Epithelial cell of proximal tubule (primary cell): Measurements from ENCODE around the gene USP48. TPM values are rescaled to one million over a fixed set of nuclear protein-coding genes. Genes with fewer than 3 reads are reported as not detected.
A peak's percentile ranks its signal among the peaks of the same experiment; 100 is the strongest.

Experiments
- DNase-seq: peaks from one replicate; pipeline ENCODE4 v3.0.0-alpha.2; 2011; ENCODE audit warnings: low read depth
- H3K4me3 ChIP-seq: 2 replicates; pipeline ENCODE4 v1.5.1; 2011; ENCODE audit warnings: low read depth, mild to moderate bottlenecking, low read length
- CTCF ChIP-seq: conservative IDR thresholded peaks from 2 replicates; pipeline ENCODE4 v1.5.1; 2012; ENCODE audit warnings: low read depth, mild to moderate bottlenecking, low read length
- total RNA-seq: library from RNA; depleted of rRNA; stranded (reverse); fragments of >200 nt; gene quantifications from 2 replicates; pipeline ENCODE4 v1.2.3, GENCODE V29; 2015

Gene USP48, protein sequence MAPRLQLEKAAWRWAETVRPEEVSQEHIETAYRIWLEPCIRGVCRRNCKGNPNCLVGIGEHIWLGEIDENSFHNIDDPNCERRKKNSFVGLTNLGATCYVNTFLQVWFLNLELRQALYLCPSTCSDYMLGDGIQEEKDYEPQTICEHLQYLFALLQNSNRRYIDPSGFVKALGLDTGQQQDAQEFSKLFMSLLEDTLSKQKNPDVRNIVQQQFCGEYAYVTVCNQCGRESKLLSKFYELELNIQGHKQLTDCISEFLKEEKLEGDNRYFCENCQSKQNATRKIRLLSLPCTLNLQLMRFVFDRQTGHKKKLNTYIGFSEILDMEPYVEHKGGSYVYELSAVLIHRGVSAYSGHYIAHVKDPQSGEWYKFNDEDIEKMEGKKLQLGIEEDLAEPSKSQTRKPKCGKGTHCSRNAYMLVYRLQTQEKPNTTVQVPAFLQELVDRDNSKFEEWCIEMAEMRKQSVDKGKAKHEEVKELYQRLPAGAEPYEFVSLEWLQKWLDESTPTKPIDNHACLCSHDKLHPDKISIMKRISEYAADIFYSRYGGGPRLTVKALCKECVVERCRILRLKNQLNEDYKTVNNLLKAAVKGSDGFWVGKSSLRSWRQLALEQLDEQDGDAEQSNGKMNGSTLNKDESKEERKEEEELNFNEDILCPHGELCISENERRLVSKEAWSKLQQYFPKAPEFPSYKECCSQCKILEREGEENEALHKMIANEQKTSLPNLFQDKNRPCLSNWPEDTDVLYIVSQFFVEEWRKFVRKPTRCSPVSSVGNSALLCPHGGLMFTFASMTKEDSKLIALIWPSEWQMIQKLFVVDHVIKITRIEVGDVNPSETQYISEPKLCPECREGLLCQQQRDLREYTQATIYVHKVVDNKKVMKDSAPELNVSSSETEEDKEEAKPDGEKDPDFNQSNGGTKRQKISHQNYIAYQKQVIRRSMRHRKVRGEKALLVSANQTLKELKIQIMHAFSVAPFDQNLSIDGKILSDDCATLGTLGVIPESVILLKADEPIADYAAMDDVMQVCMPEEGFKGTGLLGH
- 19.2 and 24.0 TPM in 2 replicates for total RNA-seq

GRCh38 chr1:21782868-21783678 lies at the start of gene USP48:
TSS of gene USP48 (minus strand) at chr1:21783149. CDS start at chr1:21782957, 192 bp downstream.
- DNase-seq = peak; percentile 30
- TF ChIP-seq CTCF = no peak
- H3K4me3 ChIP-seq = peak within 1 kb of the TSS; percentile 87

- DNase-seq = no peak
Measured at GRCh38 chr1:21831454-21831970, 48.6 kb upstream of the USP48 start.

DNA sequence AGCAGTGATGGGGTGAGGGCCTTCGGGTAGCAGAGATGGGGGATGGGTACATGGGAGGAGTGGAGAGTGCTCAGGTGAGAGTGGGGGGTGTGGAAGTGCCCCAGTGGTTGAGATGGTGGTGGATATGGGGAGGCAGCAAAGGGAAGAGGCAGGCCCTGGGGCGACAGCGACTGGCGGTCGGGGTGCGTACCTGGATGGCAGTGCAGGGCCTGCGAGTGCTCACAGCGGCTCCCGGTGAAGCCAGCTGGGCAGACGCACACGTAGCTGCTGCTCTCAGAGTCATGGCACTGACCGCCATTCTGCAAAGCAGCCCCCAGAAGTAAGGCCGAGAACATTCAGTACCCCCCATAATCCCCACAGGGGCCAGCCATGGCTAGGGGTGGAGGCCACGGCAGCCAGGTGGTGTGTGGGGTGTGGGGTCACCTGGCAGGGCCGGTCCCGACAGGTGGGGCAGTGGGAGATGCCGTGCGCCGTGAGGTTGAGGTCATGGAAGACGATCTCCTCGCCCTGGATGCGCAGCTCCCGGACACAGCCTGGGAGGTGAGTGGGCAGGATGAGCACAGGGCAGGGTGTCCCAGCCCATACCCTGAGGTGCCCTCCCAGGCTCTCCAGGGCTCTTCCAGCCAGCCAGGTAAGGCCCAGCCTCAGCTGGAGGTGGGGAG lies 48.0 kb upstream of the USP48 start:
- no peak for DNase-seq
- H3K4me3 ChIP-seq = no peak overlapping the region
- no peak for TF ChIP-seq CTCF

More at GRCh38 chr1:21831454-21831970, 48.6 kb upstream of the USP48 start:
- TF ChIP-seq CTCF = no peak
- no peak overlapping the region for H3K4me3 ChIP-seq

DNA sequence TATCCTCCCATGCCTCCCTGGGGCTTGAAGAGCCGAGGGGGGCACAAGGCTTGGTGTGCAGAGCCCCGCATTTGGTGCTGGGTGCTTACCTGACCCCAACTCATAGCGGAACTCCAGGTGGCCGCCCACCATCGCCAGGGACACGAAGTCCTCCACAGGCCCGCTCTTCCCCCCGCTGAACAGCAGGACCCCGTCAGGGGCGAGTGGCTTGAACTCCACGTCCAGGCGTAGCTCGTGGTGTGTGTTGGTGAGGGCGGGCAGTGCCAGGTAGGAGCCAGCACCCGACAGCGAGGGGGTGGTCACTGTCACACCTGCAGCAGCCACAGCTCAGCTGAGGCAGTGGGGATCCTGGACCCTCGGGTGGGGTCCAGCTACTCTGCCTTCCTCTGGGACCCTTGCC lies 46.3 kb upstream of the USP48 start:
- no peak for TF ChIP-seq CTCF
- DNase-seq = no peak
- no peak overlapping the region for H3K4me3 ChIP-seq

GRCh38 chr1:21828506-21829210 lies 45.7 kb upstream of the USP48 start:
- no peak overlapping the region for H3K4me3 ChIP-seq
- no peak for DNase-seq
- no peak for TF ChIP-seq CTCF
